DOHH2 (cell line): ENCODE results near the gene CMIP.

Experiments used
- EZH2phosphoT487 ChIP-seq: fragments of 200-600 bp; sonication (generic); IDR thresholded peaks from 2 replicates; pipeline ENCODE4 v1.6.1; 2017; ENCODE audit warnings: borderline replicate concordance, mild to moderate bottlenecking, antibody characterized with exemption, low read length, moderate library complexity, mixed read lengths
- TF ChIP-seq, protein P1 (sequence below): fragments of 200-600 bp; sonication (generic); IDR thresholded peaks from one replicate; pipeline ENCODE4 v1.5.1; 2014; ENCODE audit warnings: antibody characterized with exemption, mild to moderate bottlenecking, low read depth, low read length; ENCODE audit not compliant: poor library complexity, severe bottlenecking

GRCh38 chr16:81401035-81401950 is 43.3 kb upstream of the CMIP start:
- TF ChIP-seq, protein P1, sequence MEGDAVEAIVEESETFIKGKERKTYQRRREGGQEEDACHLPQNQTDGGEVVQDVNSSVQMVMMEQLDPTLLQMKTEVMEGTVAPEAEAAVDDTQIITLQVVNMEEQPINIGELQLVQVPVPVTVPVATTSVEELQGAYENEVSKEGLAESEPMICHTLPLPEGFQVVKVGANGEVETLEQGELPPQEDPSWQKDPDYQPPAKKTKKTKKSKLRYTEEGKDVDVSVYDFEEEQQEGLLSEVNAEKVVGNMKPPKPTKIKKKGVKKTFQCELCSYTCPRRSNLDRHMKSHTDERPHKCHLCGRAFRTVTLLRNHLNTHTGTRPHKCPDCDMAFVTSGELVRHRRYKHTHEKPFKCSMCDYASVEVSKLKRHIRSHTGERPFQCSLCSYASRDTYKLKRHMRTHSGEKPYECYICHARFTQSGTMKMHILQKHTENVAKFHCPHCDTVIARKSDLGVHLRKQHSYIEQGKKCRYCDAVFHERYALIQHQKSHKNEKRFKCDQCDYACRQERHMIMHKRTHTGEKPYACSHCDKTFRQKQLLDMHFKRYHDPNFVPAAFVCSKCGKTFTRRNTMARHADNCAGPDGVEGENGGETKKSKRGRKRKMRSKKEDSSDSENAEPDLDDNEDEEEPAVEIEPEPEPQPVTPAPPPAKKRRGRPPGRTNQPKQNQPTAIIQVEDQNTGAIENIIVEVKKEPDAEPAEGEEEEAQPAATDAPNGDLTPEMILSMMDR, result no peak
- TF ChIP-seq EZH2phosphoT487, result no peak
